Measurements from ENCODE around the gene ATP8A2. TPM values are rescaled to one million over a fixed set of nuclear protein-coding genes. Genes with fewer than 3 reads are reported as not detected.

ATP8A2 gene
- total RNA-seq, 3 donors from 2014 or later (not counting 1 experiment from before 2014, with no cell fraction given): 0.43 to 0.68 (median 0.59) TPM

GRCh38 chr13:25365720-25366235 lies 6.0 kb upstream of the ATP8A2 start:
- Histone ChIP-seq H3K4me1 (ENCODE audit: control insufficient read depth, insufficient read depth, low read length) (no peaks in the 10 kb centered on the region), H3K9me3 (ENCODE audit: control insufficient read depth, insufficient read depth, low read length) (no peaks in the 10 kb centered on the region), H3K36me3 (ENCODE audit: control insufficient read depth, insufficient read depth, low read length) (no peaks in the 10 kb centered on the region), H3K27me3 (ENCODE audit: control insufficient read depth, insufficient read depth, low read length) (peaks cover 9% of the 10 kb centered on the region), H3K27ac (ENCODE audit: low read length) (no peak overlapping the region), H3K4me3 (ENCODE audit: low read length) (no peak overlapping the region)
- no peak for TF ChIP-seq CTCF (IDR thresholded peaks at IDR 0.05)
- Mint-ChIP-seq H3K27ac (no peak overlapping the region), H3K4me1 (no peaks in the 10 kb centered on the region), H3K4me3 (no peak overlapping the region), H3K9me3 (no peaks in the 10 kb centered on the region), H3K27me3 (ENCODE audit: low read depth in 2 of 2) (peaks cover 9 to 36% of the 10 kb centered on the region in 2 donors), H3K36me3 (no peaks in the 10 kb centered on the region)
- intact Hi-C loops (cut with micrococcal nuclease): no loop called here
- no peak for DNase-seq
- no peak for ATAC-seq
- WGBS (ENCODE audit: insufficient coverage): 93% methylated on average over 32 of the region's 32 CpGs

- H3K9me3 Mint-ChIP-seq: no peaks in the 10 kb centered on the region
- H3K27me3 Mint-ChIP-seq (ENCODE audit: low read depth in 2 of 2): peaks cover 43 to 83% of the 10 kb centered on the region in 2 donors
- peaks cover 2% of the 10 kb centered on the region for H3K4me1 ChIP-seq (ENCODE audit: control insufficient read depth, insufficient read depth, low read length)
- TF ChIP-seq CTCF (IDR thresholded peaks at IDR 0.05): no peak
- H3K4me3 ChIP-seq (ENCODE audit: low read length): no peak overlapping the region
- H3K27ac Mint-ChIP-seq: no peak overlapping the region
- DNase-seq: no peak
- no peaks in the 10 kb centered on the region for H3K36me3 Mint-ChIP-seq
- 51% methylated on average over 20 of the region's 20 CpGs for WGBS (ENCODE audit: insufficient coverage)
- H3K27ac ChIP-seq (ENCODE audit: low read length): no peak overlapping the region
- H3K9me3 ChIP-seq (ENCODE audit: control insufficient read depth, insufficient read depth, low read length): no peaks in the 10 kb centered on the region
- no peaks in the 10 kb centered on the region for H3K36me3 ChIP-seq (ENCODE audit: control insufficient read depth, insufficient read depth, low read length)
- intact Hi-C loops (cut with micrococcal nuclease): no loop called here
- peaks cover 27% of the 10 kb centered on the region for H3K27me3 ChIP-seq (ENCODE audit: control insufficient read depth, insufficient read depth, low read length)
- ATAC-seq: no peak
- peak overlapping the region; percentile 1 for H3K4me3 Mint-ChIP-seq
- no peaks in the 10 kb centered on the region for H3K4me1 Mint-ChIP-seq
Measured at GRCh38 chr13:25371158-25371874, 458 bp upstream of the ATP8A2 start.

- peaks cover 2% of the 10 kb centered on the region for H3K4me1 ChIP-seq (ENCODE audit: control insufficient read depth, insufficient read depth, low read length)
- no peak overlapping the region for H3K27ac ChIP-seq (ENCODE audit: low read length)
- Mint-ChIP-seq H3K9me3 (no peaks in the 10 kb centered on the region), H3K4me3 (no peak overlapping the region), H3K27me3 (ENCODE audit: low read depth in 2 of 2) (peaks cover 43 to 77% of the 10 kb centered on the region in 2 donors), H3K36me3 (no peaks in the 10 kb centered on the region), H3K27ac (no peak overlapping the region), H3K4me1 (no peaks in the 10 kb centered on the region)
- intact Hi-C loops (cut with micrococcal nuclease): no loop called here
- 17% methylated on average over 82 of the region's 82 CpGs for WGBS (ENCODE audit: insufficient coverage)
- ATAC-seq (no peak), DNase-seq (no peak)
- TF ChIP-seq CTCF (IDR thresholded peaks at IDR 0.05): no peak
- H3K9me3 ChIP-seq (ENCODE audit: control insufficient read depth, insufficient read depth, low read length): no peaks in the 10 kb centered on the region
- no peaks in the 10 kb centered on the region for H3K36me3 ChIP-seq (ENCODE audit: control insufficient read depth, insufficient read depth, low read length)
- H3K4me3 ChIP-seq (ENCODE audit: low read length): no peak overlapping the region
- peaks cover 30% of the 10 kb centered on the region for H3K27me3 ChIP-seq (ENCODE audit: control insufficient read depth, insufficient read depth, low read length)
Measured at GRCh38 chr13:25372284-25373081, 709 bp downstream of the ATP8A2 start.

Measured in natural killer cell (primary cell).